GM23338 (cell line): Measurements from ENCODE around the gene PARP11. TPM values are rescaled to one million over a fixed set of nuclear protein-coding genes. Genes with fewer than 3 reads are reported as not detected.
A peak's percentile ranks its signal among the peaks of the same experiment; 100 is the strongest.

ENCODE experiments used
- ATAC-seq: fragments of 200-7000 bp; cut with Tn5 transposase; 3 replicates; pipeline ENCODE4 v1.9.1; 2020
- DNase-seq: peaks from one replicate; pipeline ENCODE4 v3.0.0-alpha.2; 2015; ENCODE audit warnings: low spot score
- H2AFZ ChIP-seq: fragments of 200-600 bp; sonication (generic); 2 replicates; pipeline ENCODE4 v1.8.0; 2016; ENCODE audit warnings: antibody characterized with exemption, mild to moderate bottlenecking, moderate library complexity
- H3F3A ChIP-seq: fragments of 200-600 bp; sonication (generic); replicated peaks from 2 replicates; pipeline ENCODE4 v1.8.0; 2017; ENCODE audit warnings: antibody characterized with exemption, mixed run types, low read depth
- H3K27ac ChIP-seq: fragments of 200-600 bp; sonication (generic); 2 replicates; pipeline ENCODE4 v1.6.1; 2016; ENCODE audit warnings: low read depth
- H3K27me3 ChIP-seq: fragments of 200-600 bp; sonication (generic); 2 replicates; pipeline ENCODE4 v1.8.0; 2016; ENCODE audit warnings: mild to moderate bottlenecking, mixed run types, moderate library complexity; ENCODE audit not compliant: insufficient read depth
- H3K36me3 ChIP-seq: fragments of 200-600 bp; sonication (generic); 2 replicates; pipeline ENCODE4 v1.8.0; 2016; ENCODE audit warnings: mild to moderate bottlenecking; ENCODE audit not compliant: insufficient read depth
- H3K4me1 ChIP-seq: fragments of 200-600 bp; sonication (generic); 2 replicates; pipeline ENCODE4 v1.8.0; 2016; ENCODE audit warnings: mild to moderate bottlenecking, moderate library complexity; ENCODE audit not compliant: insufficient read depth
- H3K4me2 ChIP-seq: fragments of 200-600 bp; sonication (generic); 2 replicates; pipeline ENCODE4 v1.7.1; 2017; ENCODE audit warnings: mixed run types
- H3K4me3 ChIP-seq: fragments of 200-600 bp; sonication (generic); 2 replicates; pipeline ENCODE4 v1.6.1; 2016; ENCODE audit warnings: mixed run types
- H3K79me2 ChIP-seq: fragments of 200-600 bp; sonication (generic); replicated peaks from 2 replicates; pipeline ENCODE4 v1.8.0; 2017; ENCODE audit warnings: mild to moderate bottlenecking; ENCODE audit not compliant: insufficient read depth
- H3K9me2 ChIP-seq: fragments of 200-600 bp; sonication (generic); 2 replicates; pipeline ENCODE4 v1.8.0; 2017; ENCODE audit not compliant: insufficient read depth
- H4K20me1 ChIP-seq: fragments of 200-600 bp; sonication (generic); replicated peaks from 2 replicates; pipeline ENCODE4 v1.8.0; 2017; ENCODE audit warnings: mild to moderate bottlenecking; ENCODE audit not compliant: insufficient read depth
- H3K27ac Mint-ChIP-seq: 2 replicates; pipeline ENCODE4 v1.8.0; 2020; ENCODE audit warnings: inconsistent platforms, mild to moderate bottlenecking, moderate library complexity, mixed read lengths
- H3K27me3 Mint-ChIP-seq: 3 replicates; pipeline ENCODE4 v1.8.0; 2022; ENCODE audit warnings: low read depth, mild to moderate bottlenecking, moderate library complexity, mixed read lengths, inconsistent platforms; ENCODE audit not compliant: insufficient read depth, poor library complexity
- H3K36me3 Mint-ChIP-seq: 3 replicates; pipeline ENCODE4 v1.8.0; 2021; ENCODE audit warnings: low read depth, mild to moderate bottlenecking, inconsistent platforms, moderate library complexity, mixed read lengths
- H3K4me1 Mint-ChIP-seq: 3 replicates; pipeline ENCODE4 v1.8.0; 2020; ENCODE audit warnings: mild to moderate bottlenecking, inconsistent platforms, mixed read lengths
- H3K4me3 Mint-ChIP-seq: 3 replicates; pipeline ENCODE4 v1.8.0; 2021; ENCODE audit warnings: moderate library complexity, mild to moderate bottlenecking, inconsistent platforms, mixed read lengths
- H3K9me3 Mint-ChIP-seq: 3 replicates; pipeline ENCODE4 v1.8.0; 2020; ENCODE audit warnings: moderate library complexity, mild to moderate bottlenecking, inconsistent platforms, mixed read lengths
- CREB1 ChIP-seq: fragments of 250-450 bp; sonication (Bioruptor Pico); IDR thresholded peaks from 2 replicates; pipeline ENCODE4 v1.5.0; 2020; ENCODE audit warnings: low read depth, mild to moderate bottlenecking, moderate library complexity
- EZH2 ChIP-seq: fragments of 200-600 bp; sonication (generic); IDR thresholded peaks from one replicate; pipeline ENCODE4 v1.8.0; 2017; ENCODE audit warnings: antibody characterized with exemption, mild to moderate bottlenecking, low read depth; ENCODE audit not compliant: unreplicated experiment
- EZH2phosphoT487 ChIP-seq: fragments of 200-600 bp; sonication (generic); IDR thresholded peaks from one replicate; pipeline ENCODE4 v1.8.1; 2018; ENCODE audit warnings: antibody characterized with exemption; ENCODE audit not compliant: unreplicated experiment
- JUNB ChIP-seq: IDR thresholded peaks from one replicate; pipeline ENCODE4 v1.6.1; 2016; ENCODE audit warnings: antibody characterized with exemption; ENCODE audit not compliant: unreplicated experiment
- NANOG ChIP-seq: IDR thresholded peaks from 2 replicates; pipeline ENCODE4 v1.6.1; 2016; ENCODE audit warnings: antibody characterized with exemption, borderline replicate concordance
- POLR2AphosphoS5 ChIP-seq: IDR thresholded peaks from 2 replicates; pipeline ENCODE4 v1.6.1; 2016; ENCODE audit warnings: antibody characterized with exemption, low read depth
- ZNF114 ChIP-seq: fragments of 250-450 bp; sonication (Bioruptor Pico); IDR thresholded peaks from 2 replicates; pipeline ENCODE4 v1.5.0; 2020; ENCODE audit warnings: mild to moderate bottlenecking, moderate library complexity
- ZNF331 ChIP-seq: fragments of 250-450 bp; sonication (Bioruptor Pico); IDR thresholded peaks from 2 replicates; pipeline ENCODE4 v1.5.0; 2020; ENCODE audit warnings: low read depth, mild to moderate bottlenecking, moderate library complexity
- long read RNA-seq: library from polyadenylated mRNA; unstranded; transcript quantifications from one replicate; pipeline ENCODE4 v2.0.0, GENCODE V29; 2020; ENCODE audit not compliant: unreplicated experiment
- polyA plus RNA-seq: library from polyadenylated mRNA; unstranded; fragments of >200 nt; fragmentation: Nextera tagmentation; extraction: Ambion mirVana; gene quantifications from 2 replicates; pipeline ENCODE4 v1.2.1, GENCODE V29; 2016
- total RNA-seq: library from RNA; depleted of rRNA; stranded (reverse); fragments of >200 nt; shearing (Covaris generic); gene quantifications from 2 replicates; pipeline ENCODE4 v1.2.3, GENCODE V29; 2014; rRNA removed
- TF ChIP-seq, protein P1 (sequence below): IDR thresholded peaks from 2 replicates; pipeline ENCODE4 v1.6.1; 2016; ENCODE audit warnings: antibody characterized with exemption
- TF ChIP-seq, protein P2 (sequence below), 2 experiments: fragments of 200-600 bp in 1 of 2; sonication (generic) in 1 of 2; conservative IDR thresholded peaks; 2 replicates each; pipeline versions ENCODE4 v1.5.1 to v1.6.1; 2016 to 2017; ENCODE audit warnings: antibody characterized with exemption in 2 of 2, low read depth in 2 of 2, mild to moderate bottlenecking in 2 of 2, moderate library complexity in 1 of 2
- TF ChIP-seq, protein P3 (sequence below): IDR thresholded peaks from one replicate; pipeline ENCODE4 v1.6.1; 2018; ENCODE audit warnings: antibody characterized with exemption; ENCODE audit not compliant: unreplicated experiment

Gene PARP11
- 10.8 and 11.5 TPM in 2 replicates for total RNA-seq
- 3.4 and 4.8 TPM in 2 replicates for polyA plus RNA-seq
- long read RNA-seq, partial matches to known transcripts = 2 of 4 reads
- long read RNA-seq, other reads (novel, unspliced or antisense) = 2 of 4 reads

- Mint-ChIP-seq H3K27me3 (peaks cover 1% of the 10 kb centered on the region), H3K4me3 (peak within 1 kb of the TSS; percentile 92), H3K36me3 (no peaks in the 10 kb centered on the region; the same call in 2 of the 3 replicates), H3K9me3 (no peaks in the 10 kb centered on the region; the same call in 2 of the 3 replicates), H3K27ac (peak within 1 kb of the TSS; percentile 93), H3K4me1 (peaks cover 9% of the 10 kb centered on the region)
- H4K20me1 ChIP-seq = no peaks in the 10 kb centered on the region
- DNase-seq (peak; percentile 99), ATAC-seq (peak; percentile 99)
- TF ChIP-seq JUNB = no peak
- TF ChIP-seq ZNF114 (CRISPR knock-in tag) = no peak
- peak; percentile 63; the same call in 1 of the 2 replicates for TF ChIP-seq CREB1
- TF ChIP-seq, protein P1, sequence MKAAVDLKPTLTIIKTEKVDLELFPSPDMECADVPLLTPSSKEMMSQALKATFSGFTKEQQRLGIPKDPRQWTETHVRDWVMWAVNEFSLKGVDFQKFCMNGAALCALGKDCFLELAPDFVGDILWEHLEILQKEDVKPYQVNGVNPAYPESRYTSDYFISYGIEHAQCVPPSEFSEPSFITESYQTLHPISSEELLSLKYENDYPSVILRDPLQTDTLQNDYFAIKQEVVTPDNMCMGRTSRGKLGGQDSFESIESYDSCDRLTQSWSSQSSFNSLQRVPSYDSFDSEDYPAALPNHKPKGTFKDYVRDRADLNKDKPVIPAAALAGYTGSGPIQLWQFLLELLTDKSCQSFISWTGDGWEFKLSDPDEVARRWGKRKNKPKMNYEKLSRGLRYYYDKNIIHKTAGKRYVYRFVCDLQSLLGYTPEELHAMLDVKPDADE = no peak
- peak; percentile 59; the same call in 1 of the 2 replicates for TF ChIP-seq POLR2AphosphoS5
- no peak for TF ChIP-seq EZH2phosphoT487
- no peak for TF ChIP-seq NANOG
- TF ChIP-seq EZH2 = no peak
- TF ChIP-seq, protein P2, sequence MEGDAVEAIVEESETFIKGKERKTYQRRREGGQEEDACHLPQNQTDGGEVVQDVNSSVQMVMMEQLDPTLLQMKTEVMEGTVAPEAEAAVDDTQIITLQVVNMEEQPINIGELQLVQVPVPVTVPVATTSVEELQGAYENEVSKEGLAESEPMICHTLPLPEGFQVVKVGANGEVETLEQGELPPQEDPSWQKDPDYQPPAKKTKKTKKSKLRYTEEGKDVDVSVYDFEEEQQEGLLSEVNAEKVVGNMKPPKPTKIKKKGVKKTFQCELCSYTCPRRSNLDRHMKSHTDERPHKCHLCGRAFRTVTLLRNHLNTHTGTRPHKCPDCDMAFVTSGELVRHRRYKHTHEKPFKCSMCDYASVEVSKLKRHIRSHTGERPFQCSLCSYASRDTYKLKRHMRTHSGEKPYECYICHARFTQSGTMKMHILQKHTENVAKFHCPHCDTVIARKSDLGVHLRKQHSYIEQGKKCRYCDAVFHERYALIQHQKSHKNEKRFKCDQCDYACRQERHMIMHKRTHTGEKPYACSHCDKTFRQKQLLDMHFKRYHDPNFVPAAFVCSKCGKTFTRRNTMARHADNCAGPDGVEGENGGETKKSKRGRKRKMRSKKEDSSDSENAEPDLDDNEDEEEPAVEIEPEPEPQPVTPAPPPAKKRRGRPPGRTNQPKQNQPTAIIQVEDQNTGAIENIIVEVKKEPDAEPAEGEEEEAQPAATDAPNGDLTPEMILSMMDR (conservative IDR thresholded peaks at IDR 0.05; ENCODE audit: low read depth in 2 of 2) = no peak
- H3K27ac ChIP-seq = peak within 1 kb of the TSS; percentile 82; the same call in 1 of the 2 replicates
- H3K9me2 ChIP-seq = peaks cover 8% of the 10 kb centered on the region; the same call in 1 of the 2 replicates
- peak within 1 kb of the TSS; percentile 88 for H3K4me2 ChIP-seq
- no peaks in the 10 kb centered on the region for H3K27me3 ChIP-seq
- peak within 1 kb of the TSS; percentile 86 for H3K4me3 ChIP-seq
- H3K36me3 ChIP-seq = no peaks in the 10 kb centered on the region
- peaks cover 8% of the 10 kb centered on the region; the same call in 1 of the 2 replicates for H3K4me1 ChIP-seq
- H3F3A ChIP-seq = no peaks in the 10 kb centered on the region
- peaks cover 46% of the 10 kb centered on the region for H3K79me2 ChIP-seq
- peak within 1 kb of the TSS; percentile 97 for H2AFZ ChIP-seq
Measured at GRCh38 chr12:3872800-3873636, at the start of gene PARP11. Gene PARP11, minus strand, starts transcription at chr12:3873399. Its CDS starts 170 bp downstream, at chr12:3873229.

- no peak for DNase-seq
- Histone ChIP-seq H3K4me1 (0 out of 2 replicates have a peak, but pooled peaks cover 5% of the 10 kb centered on the region), H3K36me3 (no peaks in the 10 kb centered on the region), H3K27ac (no peak overlapping the region), H3F3A (no peaks in the 10 kb centered on the region), H3K4me3 (no peak overlapping the region), H3K79me2 (no peaks in the 10 kb centered on the region), H3K4me2 (no peak overlapping the region), H3K9me2 (peaks cover 13% of the 10 kb centered on the region), H4K20me1 (no peaks in the 10 kb centered on the region), H3K27me3 (no peaks in the 10 kb centered on the region), H2AFZ (no peak overlapping the region)
- Mint-ChIP-seq H3K36me3 (no peaks in the 10 kb centered on the region), H3K27me3 (no peaks in the 10 kb centered on the region), H3K9me3 (no peaks in the 10 kb centered on the region), H3K4me1 (no peaks in the 10 kb centered on the region), H3K4me3 (no peak overlapping the region), H3K27ac (no peak overlapping the region)
- no peak for ATAC-seq
- TF ChIP-seq ZNF114 (CRISPR knock-in tag) = no peak
- TF ChIP-seq JUNB = no peak
- no peak for TF ChIP-seq NANOG
- no peak for TF ChIP-seq ZNF331 (CRISPR knock-in tag)
- TF ChIP-seq, protein P3, sequence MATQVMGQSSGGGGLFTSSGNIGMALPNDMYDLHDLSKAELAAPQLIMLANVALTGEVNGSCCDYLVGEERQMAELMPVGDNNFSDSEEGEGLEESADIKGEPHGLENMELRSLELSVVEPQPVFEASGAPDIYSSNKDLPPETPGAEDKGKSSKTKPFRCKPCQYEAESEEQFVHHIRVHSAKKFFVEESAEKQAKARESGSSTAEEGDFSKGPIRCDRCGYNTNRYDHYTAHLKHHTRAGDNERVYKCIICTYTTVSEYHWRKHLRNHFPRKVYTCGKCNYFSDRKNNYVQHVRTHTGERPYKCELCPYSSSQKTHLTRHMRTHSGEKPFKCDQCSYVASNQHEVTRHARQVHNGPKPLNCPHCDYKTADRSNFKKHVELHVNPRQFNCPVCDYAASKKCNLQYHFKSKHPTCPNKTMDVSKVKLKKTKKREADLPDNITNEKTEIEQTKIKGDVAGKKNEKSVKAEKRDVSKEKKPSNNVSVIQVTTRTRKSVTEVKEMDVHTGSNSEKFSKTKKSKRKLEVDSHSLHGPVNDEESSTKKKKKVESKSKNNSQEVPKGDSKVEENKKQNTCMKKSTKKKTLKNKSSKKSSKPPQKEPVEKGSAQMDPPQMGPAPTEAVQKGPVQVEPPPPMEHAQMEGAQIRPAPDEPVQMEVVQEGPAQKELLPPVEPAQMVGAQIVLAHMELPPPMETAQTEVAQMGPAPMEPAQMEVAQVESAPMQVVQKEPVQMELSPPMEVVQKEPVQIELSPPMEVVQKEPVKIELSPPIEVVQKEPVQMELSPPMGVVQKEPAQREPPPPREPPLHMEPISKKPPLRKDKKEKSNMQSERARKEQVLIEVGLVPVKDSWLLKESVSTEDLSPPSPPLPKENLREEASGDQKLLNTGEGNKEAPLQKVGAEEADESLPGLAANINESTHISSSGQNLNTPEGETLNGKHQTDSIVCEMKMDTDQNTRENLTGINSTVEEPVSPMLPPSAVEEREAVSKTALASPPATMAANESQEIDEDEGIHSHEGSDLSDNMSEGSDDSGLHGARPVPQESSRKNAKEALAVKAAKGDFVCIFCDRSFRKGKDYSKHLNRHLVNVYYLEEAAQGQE = no peak
- no peak for TF ChIP-seq POLR2AphosphoS5
- TF ChIP-seq, protein P1 = no peak
- TF ChIP-seq EZH2phosphoT487 = no peak
- TF ChIP-seq EZH2 = no peak
Measured at GRCh38 chr12:3922033-3922432, 48.8 kb upstream of the PARP11 start.
